WERI-Rb-1 (cell line): ENCODE data around the gene ARL4C.
A peak's percentile ranks its signal among the peaks of the same experiment; 100 is the strongest.

Experiments
- DNase-seq: peaks from one replicate; pipeline ENCODE4 v3.0.0-alpha.2; 2020
- H3K27ac ChIP-seq: fragments of 250-450 bp; sonication (Bioruptor Pico); 2 replicates; pipeline ENCODE4 v1.5.1; 2020; ENCODE audit warnings: mild to moderate bottlenecking, moderate library complexity
- H3K27me3 ChIP-seq: fragments of 250-450 bp; sonication (Bioruptor Pico); 2 replicates; pipeline ENCODE4 v1.5.1; 2021; ENCODE audit warnings: mild to moderate bottlenecking, low read depth, moderate library complexity; ENCODE audit not compliant: insufficient read depth, severe bottlenecking
- H3K36me3 ChIP-seq: fragments of 250-450 bp; sonication (Bioruptor Pico); 2 replicates; pipeline ENCODE4 v1.5.1; 2020; ENCODE audit warnings: mild to moderate bottlenecking, moderate library complexity
- H3K4me3 ChIP-seq: 2 replicates; pipeline ENCODE4 v1.5.1; 2011; ENCODE audit warnings: low read depth, mild to moderate bottlenecking, control low read depth, low read length
- H3K9me3 ChIP-seq: fragments of 250-450 bp; sonication (Bioruptor Pico); 2 replicates; pipeline ENCODE4 v1.5.1; 2021; ENCODE audit warnings: mild to moderate bottlenecking, moderate library complexity; ENCODE audit not compliant: severe bottlenecking
- TF ChIP-seq, protein P1 (sequence below): IDR thresholded peaks from 2 replicates; pipeline ENCODE4 v1.5.1; 2011; ENCODE audit warnings: low read depth, mild to moderate bottlenecking, control low read depth, inconsistent platforms, low read length

The ARL4C gene

GRCh38 chr2:234518986-234519642 is 22.2 kb upstream of the ARL4C start:
- no peak overlapping the region for H3K4me3 ChIP-seq
- no peak for DNase-seq

DNA sequence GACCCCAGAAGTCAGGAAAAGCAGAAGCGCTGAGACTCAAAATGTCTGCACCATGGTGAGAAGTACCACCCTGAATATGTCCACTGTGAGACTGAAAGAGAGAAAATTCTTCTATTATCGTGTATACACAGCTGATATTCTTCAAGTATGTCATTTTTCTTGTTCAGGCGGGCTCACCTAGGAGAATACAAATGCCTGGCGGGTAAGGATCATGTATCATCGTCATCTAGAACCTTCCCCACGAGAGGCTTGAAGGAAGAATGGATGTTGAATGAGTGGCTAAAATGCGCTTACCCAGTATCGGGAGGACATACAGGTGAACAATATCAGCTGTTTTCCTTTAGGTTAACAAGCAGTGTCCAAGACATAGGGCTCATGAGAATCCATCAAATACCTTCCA is 21.1 kb upstream of the ARL4C start:
- H3K27me3 ChIP-seq: no peaks in the 10 kb centered on the region
- H3K4me3 ChIP-seq: no peak overlapping the region
- TF ChIP-seq, protein P1, sequence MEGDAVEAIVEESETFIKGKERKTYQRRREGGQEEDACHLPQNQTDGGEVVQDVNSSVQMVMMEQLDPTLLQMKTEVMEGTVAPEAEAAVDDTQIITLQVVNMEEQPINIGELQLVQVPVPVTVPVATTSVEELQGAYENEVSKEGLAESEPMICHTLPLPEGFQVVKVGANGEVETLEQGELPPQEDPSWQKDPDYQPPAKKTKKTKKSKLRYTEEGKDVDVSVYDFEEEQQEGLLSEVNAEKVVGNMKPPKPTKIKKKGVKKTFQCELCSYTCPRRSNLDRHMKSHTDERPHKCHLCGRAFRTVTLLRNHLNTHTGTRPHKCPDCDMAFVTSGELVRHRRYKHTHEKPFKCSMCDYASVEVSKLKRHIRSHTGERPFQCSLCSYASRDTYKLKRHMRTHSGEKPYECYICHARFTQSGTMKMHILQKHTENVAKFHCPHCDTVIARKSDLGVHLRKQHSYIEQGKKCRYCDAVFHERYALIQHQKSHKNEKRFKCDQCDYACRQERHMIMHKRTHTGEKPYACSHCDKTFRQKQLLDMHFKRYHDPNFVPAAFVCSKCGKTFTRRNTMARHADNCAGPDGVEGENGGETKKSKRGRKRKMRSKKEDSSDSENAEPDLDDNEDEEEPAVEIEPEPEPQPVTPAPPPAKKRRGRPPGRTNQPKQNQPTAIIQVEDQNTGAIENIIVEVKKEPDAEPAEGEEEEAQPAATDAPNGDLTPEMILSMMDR: no peak
- H3K36me3 ChIP-seq: no peaks in the 10 kb centered on the region
- no peak for DNase-seq
- H3K9me3 ChIP-seq: peaks cover 2% of the 10 kb centered on the region
- no peak overlapping the region for H3K27ac ChIP-seq

More at GRCh38 chr2:234518986-234519642, 22.2 kb upstream of the ARL4C start:
- Histone ChIP-seq H3K9me3 (peaks cover 2% of the 10 kb centered on the region), H3K36me3 (no peaks in the 10 kb centered on the region), H3K27me3 (no peaks in the 10 kb centered on the region), H3K27ac (no peak overlapping the region)
- TF ChIP-seq, protein P1: no peak

DNA sequence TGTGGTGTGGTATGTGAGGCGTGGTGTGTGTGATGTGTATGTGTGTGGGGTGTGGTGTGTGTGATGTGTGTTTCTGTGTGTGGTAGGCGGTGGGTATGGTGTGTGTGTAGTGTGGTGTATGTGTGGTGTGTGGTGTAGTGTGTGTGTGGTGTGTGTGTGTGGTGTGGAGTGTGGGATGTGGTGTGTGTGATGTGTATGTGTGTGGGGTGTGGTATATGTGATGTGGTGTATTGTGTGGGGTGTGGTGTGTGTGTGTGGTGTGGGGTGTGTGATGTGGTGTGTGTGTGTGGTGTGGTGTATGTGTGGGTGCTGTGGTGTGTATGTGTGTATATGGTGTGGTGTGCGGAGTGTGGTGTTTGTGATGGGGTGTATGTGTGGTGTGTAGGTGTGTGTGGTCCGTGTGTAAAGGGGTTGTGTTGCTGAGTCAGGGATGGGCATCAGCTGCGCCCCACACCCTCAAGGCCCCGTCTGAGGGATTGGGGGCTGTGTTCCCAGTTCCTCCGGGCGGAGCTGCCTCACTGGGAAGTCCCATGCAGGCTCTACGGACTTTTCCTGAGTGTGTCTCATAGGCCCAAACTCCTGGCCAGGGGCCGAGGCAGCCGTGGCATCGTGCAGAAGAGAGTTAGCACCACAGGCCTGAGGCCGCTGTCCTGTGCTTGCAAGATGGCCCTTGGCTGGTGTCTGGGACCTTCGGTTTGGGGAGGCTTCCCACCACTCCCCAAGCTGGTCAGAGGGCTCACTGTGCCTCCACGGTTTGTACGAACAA is 18.2 kb upstream of the ARL4C start:
- H3K36me3 ChIP-seq: no peaks in the 10 kb centered on the region
- TF ChIP-seq, protein P1: no peak
- H3K9me3 ChIP-seq: no peaks in the 10 kb centered on the region
- DNase-seq: no peak
- no peak overlapping the region for H3K27ac ChIP-seq
- no peaks in the 10 kb centered on the region for H3K27me3 ChIP-seq
- H3K4me3 ChIP-seq: no peak overlapping the region

DNA sequence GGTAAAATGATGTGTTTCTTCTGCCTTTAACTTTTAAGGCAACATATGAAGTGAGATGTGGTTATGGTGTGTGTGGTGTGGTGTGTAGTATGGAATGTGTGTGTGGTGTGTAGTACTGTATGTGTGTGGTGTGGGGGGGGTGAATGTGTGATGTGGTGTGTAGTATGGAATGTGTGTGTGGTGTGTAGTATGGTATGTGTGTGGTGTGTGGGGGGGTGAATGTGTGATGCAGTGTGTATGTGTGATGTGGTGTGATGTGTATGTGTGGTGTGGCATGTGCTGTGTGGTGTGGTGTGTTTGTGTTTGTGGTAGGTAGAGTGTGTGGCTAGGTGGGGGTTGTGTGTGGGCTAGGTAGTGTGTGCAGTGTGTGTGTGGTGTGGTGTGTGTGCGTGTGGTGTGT is 17.2 kb upstream of the ARL4C start:
- no peaks in the 10 kb centered on the region for H3K9me3 ChIP-seq
- no peaks in the 10 kb centered on the region for H3K27me3 ChIP-seq
- no peaks in the 10 kb centered on the region for H3K36me3 ChIP-seq
- no peak for DNase-seq
- no peak overlapping the region for H3K27ac ChIP-seq
- no peak overlapping the region for H3K4me3 ChIP-seq
- TF ChIP-seq, protein P1: no peak

- H3K27ac ChIP-seq: no peak overlapping the region; the same call in 1 of the 2 replicates
- TF ChIP-seq, protein P1: no peak
- no peaks in the 10 kb centered on the region for H3K9me3 ChIP-seq
- H3K36me3 ChIP-seq: no peaks in the 10 kb centered on the region
- peak; percentile 74 for DNase-seq
- H3K27me3 ChIP-seq: no peaks in the 10 kb centered on the region
- no peak overlapping the region for H3K4me3 ChIP-seq
Observed at GRCh38 chr2:234512884-234513669, 16.2 kb upstream of the ARL4C start.
